HepG2 (cell line): ENCODE measurements around the gene SLC41A1. TPM values are rescaled to one million over a fixed set of nuclear protein-coding genes. Genes with fewer than 3 reads are reported as not detected.

Experiments
- BCL6 ChIP-seq: IDR thresholded peaks from 2 replicates; pipeline ENCODE4 v1.6.1; 2016; ENCODE audit warnings: missing genetic modification reagents, missing compliant biosample characterization
- HDAC2 ChIP-seq: sonication (generic); formaldehyde crosslinking; IDR thresholded peaks from 2 replicates; pipeline ENCODE4 v1.4.0; 2020; ENCODE audit warnings: missing genetic modification reagents
- HHEX ChIP-seq: IDR thresholded peaks from 2 replicates; pipeline ENCODE4 v1.6.1; 2016; ENCODE audit warnings: control low read depth
- HMGA1 ChIP-seq: sonication (generic); formaldehyde crosslinking; conservative IDR thresholded peaks from 2 replicates; pipeline ENCODE4 v1.4.0; 2020; ENCODE audit warnings: missing genetic modification reagents
- HOXA3 ChIP-seq: sonication (generic); formaldehyde crosslinking; IDR thresholded peaks from 2 replicates; pipeline ENCODE4 v1.5.0; 2020; ENCODE audit warnings: missing genetic modification reagents
- ISX ChIP-seq: sonication (generic); formaldehyde crosslinking; conservative IDR thresholded peaks from 2 replicates; pipeline ENCODE4 v1.5.0; 2020; ENCODE audit warnings: missing genetic modification reagents
- JUNB ChIP-seq: sonication (generic); formaldehyde crosslinking; IDR thresholded peaks from 2 replicates; pipeline ENCODE4 v1.8.0; 2022; ENCODE audit warnings: missing genetic modification reagents, mild to moderate bottlenecking, borderline replicate concordance
- KMT2A ChIP-seq: sonication (generic); formaldehyde crosslinking; IDR thresholded peaks from 2 replicates; pipeline ENCODE4 v1.4.0; 2020; ENCODE audit warnings: missing genetic modification reagents
- MAFK ChIP-seq, 2 experiments: IDR thresholded peaks in 1 of 2; conservative IDR thresholded peaks in 1 of 2; 2 replicates each; pipeline ENCODE4 v1.6.1; 2011; ENCODE audit warnings: improper control_type of control experiment in 2 of 2, low read length in 2 of 2
- NKX3-1 ChIP-seq: sonication (generic); formaldehyde crosslinking; IDR thresholded peaks from 2 replicates; pipeline ENCODE4 v1.5.0; 2020; ENCODE audit warnings: missing genetic modification reagents
- RFXANK ChIP-seq: IDR thresholded peaks from 2 replicates; pipeline ENCODE4 v1.6.1; 2016
- SUZ12 ChIP-seq: fragments of 150-350 bp; IDR thresholded peaks from 2 replicates; pipeline ENCODE4 v1.6.1; 2014; ENCODE audit warnings: low read depth, low read length
- TBL1XR1 ChIP-seq: fragments of 150-350 bp; IDR thresholded peaks from 2 replicates; pipeline ENCODE4 v1.6.1; 2014; ENCODE audit warnings: borderline replicate concordance, low read length; ENCODE audit not compliant: partially characterized antibody
- TCF12 ChIP-seq, 2 experiments: fragments of 450-650 bp in 1 of 2; sonication (generic) in 1 of 2; formaldehyde crosslinking in 1 of 2; IDR thresholded peaks; 2 replicates each; pipeline versions ENCODE4 v1.6.1 to v1.8.0; 2017 to 2022; ENCODE audit warnings: antibody characterized with exemption in 1 of 2, mild to moderate bottlenecking in 1 of 2, missing genetic modification reagents in 1 of 2, moderate library complexity in 1 of 2
- ZFP1 ChIP-seq: IDR thresholded peaks from 2 replicates; pipeline ENCODE4 v1.6.1; 2016
- ZKSCAN5 ChIP-seq: sonication (generic); formaldehyde crosslinking; IDR thresholded peaks from 2 replicates; pipeline ENCODE4 v1.5.1; 2020; ENCODE audit warnings: mild to moderate bottlenecking, missing genetic modification reagents
- ZNF263 ChIP-seq: sonication (generic); formaldehyde crosslinking; IDR thresholded peaks from 2 replicates; pipeline ENCODE4 v1.4.0; 2020; ENCODE audit warnings: missing genetic modification reagents
- ZNF382 ChIP-seq: sonication (generic); formaldehyde crosslinking; IDR thresholded peaks from 2 replicates; pipeline ENCODE4 v1.5.0; 2020; ENCODE audit warnings: missing genetic modification reagents, mild to moderate bottlenecking, borderline replicate concordance
- ZNF562 ChIP-seq: sonication (generic); formaldehyde crosslinking; IDR thresholded peaks from 2 replicates; pipeline ENCODE4 v1.8.0; 2022; ENCODE audit warnings: missing genetic modification reagents, borderline replicate concordance
- ZNF737 ChIP-seq: sonication (generic); formaldehyde crosslinking; IDR thresholded peaks from 2 replicates; pipeline ENCODE4 v1.5.0; 2020; ENCODE audit warnings: missing genetic modification reagents, mild to moderate bottlenecking, borderline replicate concordance
- ZNF780A ChIP-seq: sonication (generic); formaldehyde crosslinking; IDR thresholded peaks from 2 replicates; pipeline ENCODE4 v1.8.0; 2022; ENCODE audit warnings: mild to moderate bottlenecking, missing genetic modification reagents, moderate library complexity
- ZNF883 ChIP-seq: sonication (generic); formaldehyde crosslinking; IDR thresholded peaks from 2 replicates; pipeline ENCODE4 v1.5.1; 2020; ENCODE audit warnings: mild to moderate bottlenecking, missing genetic modification reagents; ENCODE audit errors: not compliant biosample characterization
- polyA plus RNA-seq, 8 experiments: library from polyadenylated mRNA; depleted of rRNA in 3 of 8; stranded (reverse) in 7 of 8; unstranded in 1 of 8; fragments of >200 nt; fragmentation: Illumina TruSeq in 4 of 8; extraction: Trizol in 4 of 8; gene quantifications; 2 replicates each; pipeline versions ENCODE4 v1.2.1 to v1.2.3, GENCODE V29; 2011 to 2016; ENCODE audit warnings: low read depth in 4 of 8, missing spikeins in 1 of 8, mixed read lengths in 1 of 8; ENCODE audit not compliant: insufficient read depth in 1 of 8
- total RNA-seq, 5 experiments: library from RNA; depleted of rRNA; stranded (reverse); fragments of >200 nt; fragmentation: Illumina TruSeq; extraction: Trizol; gene quantifications; 2 replicates each; pipeline ENCODE4 v1.2.3, GENCODE V29; 2016; ENCODE audit warnings: low read depth in 1 of 5
- TF ChIP-seq, protein P1 (sequence below): IDR thresholded peaks from 2 replicates; pipeline ENCODE4 v1.6.1; 2016; ENCODE audit warnings: low read depth, missing genetic modification reagents, missing compliant biosample characterization
- TF ChIP-seq, protein P2 (sequence below): sonication (generic); formaldehyde crosslinking; IDR thresholded peaks from 2 replicates; pipeline ENCODE4 v1.5.0; 2020; ENCODE audit warnings: missing genetic modification reagents, mild to moderate bottlenecking, borderline replicate concordance

The SLC41A1 gene
- total and polyA plus RNA-seq, 2 of the 13 experiments (the other 11 are each of a cell fraction or from before 2014, with no cell fraction given), result 2.2 to 4.6 TPM

DNA sequence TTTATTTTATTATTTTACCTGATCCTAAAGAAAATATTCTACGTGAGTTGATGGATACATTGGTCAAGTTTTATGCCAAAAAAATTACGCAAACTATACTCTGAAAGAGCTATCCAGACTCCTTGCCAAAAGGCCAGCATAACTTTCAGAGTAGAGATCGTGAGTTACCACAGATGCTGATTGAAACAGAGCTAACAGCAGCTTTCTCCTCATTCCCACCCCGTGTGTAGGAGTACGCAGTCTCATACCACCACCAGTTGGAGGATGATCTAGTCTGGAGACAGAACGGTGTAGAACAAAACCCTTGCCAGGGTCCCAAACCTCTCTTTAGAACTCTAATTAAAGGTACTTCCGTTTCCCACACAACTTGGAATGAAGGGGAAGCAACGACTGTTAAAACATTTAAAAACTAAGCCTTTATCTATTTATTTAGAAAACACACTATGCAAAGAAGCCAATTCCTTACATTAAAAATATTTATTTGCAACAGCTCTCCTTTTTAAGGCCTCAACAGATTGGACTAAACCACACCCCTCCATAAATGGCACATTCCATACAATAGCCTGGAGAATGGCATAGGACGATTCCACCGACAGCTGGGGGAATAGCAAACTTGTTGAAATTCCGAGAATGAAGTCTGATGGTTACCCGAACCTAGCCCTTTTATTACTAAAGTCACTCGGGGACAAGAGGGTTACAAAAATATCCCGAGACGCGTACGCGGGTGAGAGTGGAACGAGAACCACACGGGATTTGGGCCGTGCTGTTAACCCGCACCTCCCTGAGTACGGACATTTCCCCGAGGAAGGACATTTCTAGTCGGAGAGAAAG lies 64.4 kb downstream of the SLC41A1 start (continued):
- TF ChIP-seq, protein P1, sequence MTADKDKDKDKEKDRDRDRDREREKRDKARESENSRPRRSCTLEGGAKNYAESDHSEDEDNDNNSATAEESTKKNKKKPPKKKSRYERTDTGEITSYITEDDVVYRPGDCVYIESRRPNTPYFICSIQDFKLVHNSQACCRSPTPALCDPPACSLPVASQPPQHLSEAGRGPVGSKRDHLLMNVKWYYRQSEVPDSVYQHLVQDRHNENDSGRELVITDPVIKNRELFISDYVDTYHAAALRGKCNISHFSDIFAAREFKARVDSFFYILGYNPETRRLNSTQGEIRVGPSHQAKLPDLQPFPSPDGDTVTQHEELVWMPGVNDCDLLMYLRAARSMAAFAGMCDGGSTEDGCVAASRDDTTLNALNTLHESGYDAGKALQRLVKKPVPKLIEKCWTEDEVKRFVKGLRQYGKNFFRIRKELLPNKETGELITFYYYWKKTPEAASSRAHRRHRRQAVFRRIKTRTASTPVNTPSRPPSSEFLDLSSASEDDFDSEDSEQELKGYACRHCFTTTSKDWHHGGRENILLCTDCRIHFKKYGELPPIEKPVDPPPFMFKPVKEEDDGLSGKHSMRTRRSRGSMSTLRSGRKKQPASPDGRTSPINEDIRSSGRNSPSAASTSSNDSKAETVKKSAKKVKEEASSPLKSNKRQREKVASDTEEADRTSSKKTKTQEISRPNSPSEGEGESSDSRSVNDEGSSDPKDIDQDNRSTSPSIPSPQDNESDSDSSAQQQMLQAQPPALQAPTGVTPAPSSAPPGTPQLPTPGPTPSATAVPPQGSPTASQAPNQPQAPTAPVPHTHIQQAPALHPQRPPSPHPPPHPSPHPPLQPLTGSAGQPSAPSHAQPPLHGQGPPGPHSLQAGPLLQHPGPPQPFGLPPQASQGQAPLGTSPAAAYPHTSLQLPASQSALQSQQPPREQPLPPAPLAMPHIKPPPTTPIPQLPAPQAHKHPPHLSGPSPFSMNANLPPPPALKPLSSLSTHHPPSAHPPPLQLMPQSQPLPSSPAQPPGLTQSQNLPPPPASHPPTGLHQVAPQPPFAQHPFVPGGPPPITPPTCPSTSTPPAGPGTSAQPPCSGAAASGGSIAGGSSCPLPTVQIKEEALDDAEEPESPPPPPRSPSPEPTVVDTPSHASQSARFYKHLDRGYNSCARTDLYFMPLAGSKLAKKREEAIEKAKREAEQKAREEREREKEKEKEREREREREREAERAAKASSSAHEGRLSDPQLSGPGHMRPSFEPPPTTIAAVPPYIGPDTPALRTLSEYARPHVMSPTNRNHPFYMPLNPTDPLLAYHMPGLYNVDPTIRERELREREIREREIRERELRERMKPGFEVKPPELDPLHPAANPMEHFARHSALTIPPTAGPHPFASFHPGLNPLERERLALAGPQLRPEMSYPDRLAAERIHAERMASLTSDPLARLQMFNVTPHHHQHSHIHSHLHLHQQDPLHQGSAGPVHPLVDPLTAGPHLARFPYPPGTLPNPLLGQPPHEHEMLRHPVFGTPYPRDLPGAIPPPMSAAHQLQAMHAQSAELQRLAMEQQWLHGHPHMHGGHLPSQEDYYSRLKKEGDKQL (CRISPR knock-in tag), result no peak
- no peak for TF ChIP-seq JUNB (CRISPR knock-in tag)
- TF ChIP-seq, protein P2, sequence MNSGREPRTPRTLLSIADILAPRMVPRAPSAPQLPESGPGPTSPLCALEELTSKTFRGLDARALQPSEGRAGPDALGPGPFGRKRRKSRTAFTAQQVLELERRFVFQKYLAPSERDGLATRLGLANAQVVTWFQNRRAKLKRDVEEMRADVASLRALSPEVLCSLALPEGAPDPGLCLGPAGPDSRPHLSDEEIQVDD (CRISPR knock-in tag), result no peak
- TF ChIP-seq HHEX (CRISPR knock-in tag), result no peak
- no peak for TF ChIP-seq RFXANK (CRISPR knock-in tag)
- TF ChIP-seq ZNF737 (CRISPR knock-in tag), result no peak
- TF ChIP-seq BCL6, result no peak
- TF ChIP-seq NKX3-1, result no peak
- no peak for TF ChIP-seq ZNF883 (CRISPR knock-in tag)
- no peak for TF ChIP-seq KMT2A
- no peak for TF ChIP-seq ZNF263 (CRISPR knock-in tag)
- no peak for TF ChIP-seq ZNF562 (CRISPR knock-in tag)
- TF ChIP-seq ISX, result no peak
- TF ChIP-seq HDAC2 (CRISPR knock-in tag), result no peak
- TF ChIP-seq TBL1XR1, result no peak
- TF ChIP-seq SUZ12, result no peak
- TF ChIP-seq ZKSCAN5 (CRISPR knock-in tag), result no peak
- no peak for TF ChIP-seq ZFP1 (CRISPR knock-in tag)
- TF ChIP-seq TCF12 (IDR thresholded peaks at IDR 0.05), result no peak
- TF ChIP-seq TCF12 (CRISPR knock-in tag; IDR thresholded peaks at IDR 0.05), result no peak
- TF ChIP-seq HOXA3, result no peak
- TF ChIP-seq HMGA1 (CRISPR knock-in tag), result no peak
- TF ChIP-seq ZNF382 (CRISPR knock-in tag), result no peak
- TF ChIP-seq MAFK (conservative IDR thresholded peaks at IDR 0.05 in 1 of 2, IDR thresholded peaks at IDR 0.05 in 1 of 2; ENCODE audit: low read length in 2 of 2), result no peak
- TF ChIP-seq ZNF780A (CRISPR knock-in tag), result no peak
